Measurements from ENCODE around the gene AUTS2. TPM values are rescaled to one million over a fixed set of nuclear protein-coding genes. Genes with fewer than 3 reads are reported as not detected.

AUTS2 gene
- total RNA-seq, 1 experiment from 2014 or later, result 38.5 TPM

DNA sequence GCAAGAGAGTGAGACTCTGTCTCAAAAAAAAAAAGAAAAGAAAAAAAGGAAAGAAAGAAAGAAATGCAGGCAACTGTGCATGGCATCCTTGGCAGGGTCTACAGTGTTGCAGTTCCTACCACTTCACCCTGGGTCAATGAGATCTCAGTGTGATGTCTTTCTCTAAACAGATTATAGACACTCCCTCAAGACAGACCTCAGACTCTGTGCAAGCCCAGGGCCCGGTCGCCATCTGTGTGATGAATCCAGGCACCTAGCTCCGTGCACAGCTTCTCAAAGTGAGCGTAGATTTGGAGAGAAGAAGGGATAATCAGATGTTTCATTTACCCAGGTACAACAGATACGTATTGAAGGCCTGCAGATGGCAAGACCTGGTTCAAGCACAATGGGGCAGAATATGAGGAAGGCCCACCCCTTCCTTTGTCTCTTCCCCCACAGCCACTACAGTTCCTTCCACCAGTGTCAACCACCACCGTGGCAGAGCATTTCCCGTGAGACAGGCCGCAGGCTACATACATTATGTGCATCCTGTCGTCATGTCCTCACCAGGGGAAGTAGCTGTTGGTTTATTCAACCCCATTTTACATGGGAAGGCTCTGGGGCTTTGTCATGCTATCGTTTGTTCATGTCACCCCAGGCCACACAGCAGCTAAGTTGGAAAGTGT lies 1062.0 kb downstream of the AUTS2 start:
- Histone ChIP-seq H3K27ac (ENCODE audit: low read length) (no peak overlapping the region), H3K4me2 (ENCODE audit: low read depth, low read length, poor library complexity, severe bottlenecking) (no peak overlapping the region), H3K79me2 (ENCODE audit: low read length) (no peaks in the 10 kb centered on the region), H3K4me3 (ENCODE audit: low read length) (no peak overlapping the region), H3K36me3 (ENCODE audit: insufficient read depth, low read length) (no peaks in the 10 kb centered on the region), H4K20me1 (ENCODE audit: insufficient read depth, low read depth, low read length) (no peaks in the 10 kb centered on the region), H3K4me1 (ENCODE audit: low read length) (peaks cover 15% of the 10 kb centered on the region), H3K9me3 (ENCODE audit: low read length) (no peaks in the 10 kb centered on the region), H3K27me3 (ENCODE audit: low read length) (no peaks in the 10 kb centered on the region), H3K9me2 (replicated peaks; ENCODE audit: insufficient read depth, low read length) (no peaks in the 10 kb centered on the region), H2AFZ (ENCODE audit: low read length) (no peak overlapping the region), H3K9ac (ENCODE audit: low read length) (no peak overlapping the region)
- DNase-seq, result no peak

DNA sequence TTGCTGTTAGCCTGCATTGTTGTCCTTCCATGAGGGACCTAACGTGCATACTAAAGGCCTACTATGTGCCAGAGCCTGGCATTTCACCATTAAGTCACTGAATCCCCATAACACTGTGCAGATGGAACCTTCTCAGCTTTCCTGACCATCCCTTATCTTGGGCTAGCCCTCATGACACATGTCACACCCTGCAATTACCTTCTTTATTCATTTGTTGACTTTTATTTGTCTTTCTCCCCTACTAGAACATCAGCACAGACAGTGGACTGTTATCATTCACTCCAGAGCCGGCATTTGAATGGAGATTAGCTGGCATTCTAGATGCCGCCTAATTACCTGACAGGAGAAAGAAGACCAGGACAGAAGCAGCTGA lies 1062.5 kb downstream of the AUTS2 start:
- no peak overlapping the region for H3K9ac ChIP-seq (ENCODE audit: low read length)
- H3K4me1 ChIP-seq (ENCODE audit: low read length), result peaks cover 15% of the 10 kb centered on the region
- H3K27ac ChIP-seq (ENCODE audit: low read length), result no peak overlapping the region

DNA sequence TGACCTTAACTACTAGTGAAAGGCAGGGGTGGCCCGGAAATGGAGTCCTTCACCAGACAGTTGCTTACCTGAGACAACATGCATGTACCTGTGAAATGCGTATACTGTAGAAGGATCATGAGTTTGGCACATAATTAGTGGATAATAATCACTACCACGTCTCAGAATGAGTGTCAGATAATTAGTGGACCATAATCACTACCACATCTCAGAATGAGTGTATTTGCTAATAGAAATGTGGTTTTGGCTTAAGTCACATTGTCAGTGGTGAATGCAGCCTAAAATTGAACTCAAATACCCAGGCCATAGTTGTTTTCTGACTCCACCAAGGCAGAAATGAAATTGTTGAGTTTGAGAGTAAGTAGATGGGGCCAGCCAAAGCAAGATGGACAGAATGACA lies 1065.4 kb downstream of the AUTS2 start:
- Histone ChIP-seq H3K4me3 (ENCODE audit: low read length) (no peak overlapping the region), H3K9me3 (ENCODE audit: low read length) (no peaks in the 10 kb centered on the region)

More for the DNA sequence above, 1062.5 kb downstream of the AUTS2 start:
- H3K36me3 ChIP-seq (ENCODE audit: insufficient read depth, low read length), result no peaks in the 10 kb centered on the region
- H3K9me3 ChIP-seq (ENCODE audit: low read length), result no peaks in the 10 kb centered on the region
- DNase-seq, result no peak
- H2AFZ ChIP-seq (ENCODE audit: low read length), result no peak overlapping the region
- no peak overlapping the region for H3K4me2 ChIP-seq (ENCODE audit: low read depth, low read length, poor library complexity, severe bottlenecking)
- H3K4me3 ChIP-seq (ENCODE audit: low read length), result no peak overlapping the region
- H3K79me2 ChIP-seq (ENCODE audit: low read length), result no peaks in the 10 kb centered on the region
- H3K9me2 ChIP-seq (replicated peaks; ENCODE audit: insufficient read depth, low read length), result no peaks in the 10 kb centered on the region
- no peaks in the 10 kb centered on the region for H4K20me1 ChIP-seq (ENCODE audit: insufficient read depth, low read depth, low read length)
- no peaks in the 10 kb centered on the region for H3K27me3 ChIP-seq (ENCODE audit: low read length)

DNA sequence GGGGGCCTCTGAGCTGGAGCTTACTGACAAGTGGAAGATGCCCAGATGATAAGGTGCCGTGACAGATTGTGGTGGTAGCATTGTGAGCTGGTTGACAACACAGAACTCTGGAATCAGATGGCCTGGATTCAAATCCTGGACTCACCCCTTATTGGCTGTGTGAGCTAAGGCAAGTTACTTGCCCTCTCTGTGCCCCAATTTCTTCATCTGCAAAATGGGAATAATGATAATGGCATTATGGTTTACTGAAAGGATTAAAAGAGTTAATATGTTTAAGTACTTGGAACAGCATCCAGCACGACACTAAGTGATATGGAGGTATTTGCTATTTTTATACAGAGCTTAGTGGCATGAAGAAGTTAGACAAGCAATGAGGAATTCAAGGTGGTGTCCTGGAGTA lies 1067.7 kb downstream of the AUTS2 start:
- H2AFZ ChIP-seq (ENCODE audit: low read length), result no peak overlapping the region
- H3K36me3 ChIP-seq (ENCODE audit: insufficient read depth, low read length), result no peaks in the 10 kb centered on the region
- no peak overlapping the region for H3K27ac ChIP-seq (ENCODE audit: low read length)
- H3K27me3 ChIP-seq (ENCODE audit: low read length), result no peaks in the 10 kb centered on the region
- H3K4me2 ChIP-seq (ENCODE audit: low read depth, low read length, poor library complexity, severe bottlenecking), result no peak overlapping the region
- H3K9ac ChIP-seq (ENCODE audit: low read length), result no peak overlapping the region
- H4K20me1 ChIP-seq (ENCODE audit: insufficient read depth, low read depth, low read length), result no peaks in the 10 kb centered on the region
- H3K4me3 ChIP-seq (ENCODE audit: low read length), result no peak overlapping the region
- no peaks in the 10 kb centered on the region for H3K79me2 ChIP-seq (ENCODE audit: low read length)
- no peaks in the 10 kb centered on the region for H3K4me1 ChIP-seq (ENCODE audit: low read length)
- DNase-seq, result no peak
- H3K9me3 ChIP-seq (ENCODE audit: low read length), result no peaks in the 10 kb centered on the region
- H3K9me2 ChIP-seq (replicated peaks; ENCODE audit: insufficient read depth, low read length), result no peaks in the 10 kb centered on the region

More for the DNA sequence above, 1065.4 kb downstream of the AUTS2 start:
- Histone ChIP-seq H2AFZ (ENCODE audit: low read length) (no peak overlapping the region), H3K4me1 (ENCODE audit: low read length) (peaks cover 5% of the 10 kb centered on the region; the same call in 1 of the 2 replicates), H3K4me2 (ENCODE audit: low read depth, low read length, poor library complexity, severe bottlenecking) (no peak overlapping the region), H4K20me1 (ENCODE audit: insufficient read depth, low read depth, low read length) (no peaks in the 10 kb centered on the region), H3K79me2 (ENCODE audit: low read length) (no peaks in the 10 kb centered on the region), H3K27ac (ENCODE audit: low read length) (no peak overlapping the region), H3K9me2 (replicated peaks; ENCODE audit: insufficient read depth, low read length) (no peaks in the 10 kb centered on the region), H3K9ac (ENCODE audit: low read length) (no peak overlapping the region), H3K36me3 (ENCODE audit: insufficient read depth, low read length) (no peaks in the 10 kb centered on the region), H3K27me3 (ENCODE audit: low read length) (no peaks in the 10 kb centered on the region)
- DNase-seq, result no peak

DNA sequence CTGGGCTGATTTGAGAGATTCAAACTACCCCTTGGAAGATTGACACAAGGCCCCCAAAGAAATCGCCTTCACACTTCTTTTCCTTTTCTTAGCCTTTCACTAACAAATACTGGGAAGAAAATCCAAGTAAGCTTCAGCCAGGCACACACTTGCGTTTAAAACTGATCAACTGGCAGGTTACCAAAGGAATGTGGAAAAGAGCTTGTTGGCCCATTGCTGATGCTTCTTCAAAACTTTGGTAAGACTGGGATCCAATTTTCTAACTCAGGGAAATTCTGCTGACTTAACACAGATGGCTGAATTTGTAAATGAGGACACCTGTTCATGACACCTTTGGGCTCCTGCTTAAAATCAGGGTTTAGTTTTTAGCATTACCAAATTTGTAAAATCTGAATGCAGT lies 1069.1 kb downstream of the AUTS2 start:
- DNase-seq, result no peak

DNA sequence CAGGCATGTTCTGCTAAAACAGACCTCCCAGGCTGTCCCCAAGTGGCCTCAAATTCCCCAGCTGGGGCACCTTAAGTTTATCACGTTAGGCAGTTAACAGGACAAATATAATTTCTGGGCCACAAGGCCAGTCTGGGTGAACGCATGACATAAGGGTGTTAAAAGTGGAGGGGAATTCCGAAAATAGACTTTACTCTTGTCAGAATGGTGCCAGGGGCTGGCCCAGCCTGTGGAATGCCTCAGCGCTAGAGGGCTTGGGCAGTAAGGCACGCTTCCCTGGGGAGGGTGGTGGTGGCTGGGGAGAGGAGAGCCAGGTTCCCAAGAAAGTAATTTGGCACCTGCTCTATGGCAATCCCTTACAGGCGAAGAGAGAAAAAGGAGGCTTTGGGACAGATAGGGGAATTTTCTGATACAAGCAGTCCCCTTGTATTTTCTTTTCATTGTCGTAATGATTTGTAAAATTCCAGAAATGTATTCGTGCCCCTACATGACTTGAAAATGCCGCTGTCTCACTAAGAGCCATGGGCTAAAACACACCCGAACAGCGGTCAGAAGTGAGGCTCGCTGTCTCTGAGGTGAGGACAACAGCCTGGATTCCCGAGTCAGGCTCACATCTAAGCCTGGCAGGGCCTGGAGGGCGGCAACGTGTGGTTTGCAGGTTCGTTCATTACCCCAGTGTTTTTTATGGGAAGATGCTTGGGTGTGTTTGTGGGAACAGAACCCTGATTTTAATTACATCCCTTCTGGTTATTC lies 1070.5 kb downstream of the AUTS2 start:
- no peak overlapping the region for H2AFZ ChIP-seq (ENCODE audit: low read length)
- H3K4me3 ChIP-seq (ENCODE audit: low read length), result no peak overlapping the region
- no peaks in the 10 kb centered on the region for H4K20me1 ChIP-seq (ENCODE audit: insufficient read depth, low read depth, low read length)
- H3K9ac ChIP-seq (ENCODE audit: low read length), result no peak overlapping the region
- H3K9me2 ChIP-seq (replicated peaks; ENCODE audit: insufficient read depth, low read length), result no peaks in the 10 kb centered on the region
- H3K4me2 ChIP-seq (ENCODE audit: low read depth, low read length, poor library complexity, severe bottlenecking), result no peak overlapping the region
- H3K4me1 ChIP-seq (ENCODE audit: low read length), result no peaks in the 10 kb centered on the region
- no peak overlapping the region for H3K27ac ChIP-seq (ENCODE audit: low read length)
- no peaks in the 10 kb centered on the region for H3K9me3 ChIP-seq (ENCODE audit: low read length)
- no peaks in the 10 kb centered on the region for H3K79me2 ChIP-seq (ENCODE audit: low read length)
- H3K36me3 ChIP-seq (ENCODE audit: insufficient read depth, low read length), result no peaks in the 10 kb centered on the region
- no peaks in the 10 kb centered on the region for H3K27me3 ChIP-seq (ENCODE audit: low read length)
- DNase-seq, result no peak

More for the DNA sequence above, 1069.1 kb downstream of the AUTS2 start:
- Histone ChIP-seq H3K4me3 (ENCODE audit: low read length) (no peak overlapping the region), H3K79me2 (ENCODE audit: low read length) (no peaks in the 10 kb centered on the region), H3K27me3 (ENCODE audit: low read length) (no peaks in the 10 kb centered on the region), H4K20me1 (ENCODE audit: insufficient read depth, low read depth, low read length) (no peaks in the 10 kb centered on the region), H3K27ac (ENCODE audit: low read length) (no peak overlapping the region), H3K9me3 (ENCODE audit: low read length) (no peaks in the 10 kb centered on the region), H3K4me2 (ENCODE audit: low read depth, low read length, poor library complexity, severe bottlenecking) (no peak overlapping the region), H3K9me2 (replicated peaks; ENCODE audit: insufficient read depth, low read length) (no peaks in the 10 kb centered on the region), H2AFZ (ENCODE audit: low read length) (no peak overlapping the region), H3K9ac (ENCODE audit: low read length) (no peak overlapping the region), H3K4me1 (ENCODE audit: low read length) (no peaks in the 10 kb centered on the region), H3K36me3 (ENCODE audit: insufficient read depth, low read length) (no peaks in the 10 kb centered on the region)

DNA sequence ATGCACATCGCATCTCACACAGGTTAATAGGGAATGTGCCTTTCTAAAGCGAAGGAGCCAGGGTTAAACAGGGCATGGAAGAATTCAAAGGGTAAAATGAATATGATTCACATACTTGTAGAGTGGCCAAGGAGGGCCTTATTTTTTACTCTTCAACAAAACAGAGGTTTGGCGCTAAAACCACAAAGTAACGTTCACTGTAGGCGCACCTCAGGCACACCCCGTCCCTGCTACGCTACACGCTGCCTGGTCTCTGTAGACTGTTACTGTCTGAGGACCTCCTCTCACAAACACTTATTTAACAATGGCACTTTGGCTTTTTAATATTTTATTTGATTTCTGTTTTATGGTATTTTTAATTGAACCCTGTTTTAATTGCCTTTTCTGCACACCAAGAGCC lies 1071.6 kb downstream of the AUTS2 start:
- Histone ChIP-seq H3K9ac (ENCODE audit: low read length) (no peak overlapping the region), H3K27ac (ENCODE audit: low read length) (no peak overlapping the region), H4K20me1 (ENCODE audit: insufficient read depth, low read depth, low read length) (0 out of 2 replicates have a peak, but pooled peaks cover 3% of the 10 kb centered on the region), H3K4me2 (ENCODE audit: low read depth, low read length, poor library complexity, severe bottlenecking) (no peak overlapping the region), H3K9me2 (replicated peaks; ENCODE audit: insufficient read depth, low read length) (no peaks in the 10 kb centered on the region), H3K9me3 (ENCODE audit: low read length) (no peaks in the 10 kb centered on the region), H2AFZ (ENCODE audit: low read length) (no peak overlapping the region), H3K79me2 (ENCODE audit: low read length) (no peaks in the 10 kb centered on the region), H3K27me3 (ENCODE audit: low read length) (no peaks in the 10 kb centered on the region), H3K36me3 (ENCODE audit: insufficient read depth, low read length) (no peaks in the 10 kb centered on the region), H3K4me3 (ENCODE audit: low read length) (no peak overlapping the region), H3K4me1 (ENCODE audit: low read length) (no peaks in the 10 kb centered on the region)
- DNase-seq, result no peak

DNA sequence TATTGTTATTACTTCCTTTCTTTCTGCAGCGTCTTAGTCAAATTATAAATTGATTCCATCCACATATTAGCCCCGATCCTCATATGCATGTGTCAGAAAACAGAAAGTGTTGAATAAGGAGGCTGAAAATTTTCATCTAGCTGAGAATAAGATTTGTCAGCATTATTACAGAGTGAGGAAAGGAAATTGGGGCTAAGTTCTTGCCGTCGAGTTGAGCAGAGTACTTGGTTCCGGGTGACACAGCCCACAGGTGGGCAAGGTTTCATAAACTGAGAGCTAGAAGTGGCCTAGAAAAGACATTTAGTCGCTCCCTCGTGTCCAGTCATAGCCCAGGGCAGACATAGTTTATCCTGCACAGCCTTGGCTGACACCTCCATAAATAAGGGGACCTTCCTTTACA lies 1072.0 kb downstream of the AUTS2 start:
- Histone ChIP-seq H3K9me3 (ENCODE audit: low read length) (no peaks in the 10 kb centered on the region), H4K20me1 (ENCODE audit: insufficient read depth, low read depth, low read length) (0 out of 2 replicates have a peak, but pooled peaks cover 4% of the 10 kb centered on the region), H3K27me3 (ENCODE audit: low read length) (no peaks in the 10 kb centered on the region), H3K36me3 (ENCODE audit: insufficient read depth, low read length) (no peaks in the 10 kb centered on the region), H3K4me3 (ENCODE audit: low read length) (no peak overlapping the region), H2AFZ (ENCODE audit: low read length) (no peak overlapping the region), H3K9me2 (replicated peaks; ENCODE audit: insufficient read depth, low read length) (no peaks in the 10 kb centered on the region), H3K4me2 (ENCODE audit: low read depth, low read length, poor library complexity, severe bottlenecking) (no peak overlapping the region), H3K4me1 (ENCODE audit: low read length) (no peaks in the 10 kb centered on the region), H3K79me2 (ENCODE audit: low read length) (no peaks in the 10 kb centered on the region), H3K27ac (ENCODE audit: low read length) (no peak overlapping the region), H3K9ac (ENCODE audit: low read length) (no peak overlapping the region)
- DNase-seq, result no peak

Measured in Karpas-422 (cell line).